Astrocyte of the cerebellum (primary cell): ENCODE measurements around the gene ADISSP.

Source experiments
- DNase-seq: peaks from one replicate; pipeline ENCODE4 v3.0.0-alpha.2; 2011; ENCODE audit warnings: low read depth
- H3K4me3 ChIP-seq: 2 replicates; pipeline ENCODE4 v1.5.1; 2011; ENCODE audit warnings: mild to moderate bottlenecking, low read depth, low read length, moderate library complexity
- in situ Hi-C: cut with HindIII; loops from 2 replicates; pipeline ENCODE4 v1.10.0; 2017; ENCODE audit warnings: low sequenced_read_pairs
- TF ChIP-seq, protein P1 (sequence below): IDR thresholded peaks from 2 replicates; pipeline ENCODE4 v1.5.1; 2012; ENCODE audit warnings: low read length, low read depth, moderate library complexity, mild to moderate bottlenecking; ENCODE audit errors: missing control alignments

Gene ADISSP

DNA sequence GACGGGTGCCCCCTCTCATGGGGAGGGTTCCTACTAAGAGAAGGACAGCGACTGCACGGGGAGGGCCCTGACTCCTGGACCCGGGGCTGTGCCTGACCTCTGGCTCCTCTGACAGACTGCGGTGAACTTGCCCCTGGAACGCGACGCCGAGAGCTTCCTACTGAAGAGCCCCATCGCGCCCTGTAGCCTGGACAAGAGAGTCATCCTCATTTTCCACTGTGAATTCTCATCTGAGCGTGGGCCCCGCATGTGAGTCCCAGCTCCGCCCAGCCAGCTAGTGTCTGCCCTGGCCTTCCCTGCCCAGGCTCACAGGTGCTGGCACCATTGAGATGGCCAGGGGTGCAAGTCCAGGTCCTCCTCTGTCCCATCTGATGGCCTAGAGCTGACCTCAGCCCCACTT is 35.7 kb upstream of the ADISSP start:
- H3K4me3 ChIP-seq = no peak overlapping the region
- no peak for DNase-seq
- TF ChIP-seq, protein P1, sequence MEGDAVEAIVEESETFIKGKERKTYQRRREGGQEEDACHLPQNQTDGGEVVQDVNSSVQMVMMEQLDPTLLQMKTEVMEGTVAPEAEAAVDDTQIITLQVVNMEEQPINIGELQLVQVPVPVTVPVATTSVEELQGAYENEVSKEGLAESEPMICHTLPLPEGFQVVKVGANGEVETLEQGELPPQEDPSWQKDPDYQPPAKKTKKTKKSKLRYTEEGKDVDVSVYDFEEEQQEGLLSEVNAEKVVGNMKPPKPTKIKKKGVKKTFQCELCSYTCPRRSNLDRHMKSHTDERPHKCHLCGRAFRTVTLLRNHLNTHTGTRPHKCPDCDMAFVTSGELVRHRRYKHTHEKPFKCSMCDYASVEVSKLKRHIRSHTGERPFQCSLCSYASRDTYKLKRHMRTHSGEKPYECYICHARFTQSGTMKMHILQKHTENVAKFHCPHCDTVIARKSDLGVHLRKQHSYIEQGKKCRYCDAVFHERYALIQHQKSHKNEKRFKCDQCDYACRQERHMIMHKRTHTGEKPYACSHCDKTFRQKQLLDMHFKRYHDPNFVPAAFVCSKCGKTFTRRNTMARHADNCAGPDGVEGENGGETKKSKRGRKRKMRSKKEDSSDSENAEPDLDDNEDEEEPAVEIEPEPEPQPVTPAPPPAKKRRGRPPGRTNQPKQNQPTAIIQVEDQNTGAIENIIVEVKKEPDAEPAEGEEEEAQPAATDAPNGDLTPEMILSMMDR = no peak
- in situ Hi-C loops = no loop called here

DNA sequence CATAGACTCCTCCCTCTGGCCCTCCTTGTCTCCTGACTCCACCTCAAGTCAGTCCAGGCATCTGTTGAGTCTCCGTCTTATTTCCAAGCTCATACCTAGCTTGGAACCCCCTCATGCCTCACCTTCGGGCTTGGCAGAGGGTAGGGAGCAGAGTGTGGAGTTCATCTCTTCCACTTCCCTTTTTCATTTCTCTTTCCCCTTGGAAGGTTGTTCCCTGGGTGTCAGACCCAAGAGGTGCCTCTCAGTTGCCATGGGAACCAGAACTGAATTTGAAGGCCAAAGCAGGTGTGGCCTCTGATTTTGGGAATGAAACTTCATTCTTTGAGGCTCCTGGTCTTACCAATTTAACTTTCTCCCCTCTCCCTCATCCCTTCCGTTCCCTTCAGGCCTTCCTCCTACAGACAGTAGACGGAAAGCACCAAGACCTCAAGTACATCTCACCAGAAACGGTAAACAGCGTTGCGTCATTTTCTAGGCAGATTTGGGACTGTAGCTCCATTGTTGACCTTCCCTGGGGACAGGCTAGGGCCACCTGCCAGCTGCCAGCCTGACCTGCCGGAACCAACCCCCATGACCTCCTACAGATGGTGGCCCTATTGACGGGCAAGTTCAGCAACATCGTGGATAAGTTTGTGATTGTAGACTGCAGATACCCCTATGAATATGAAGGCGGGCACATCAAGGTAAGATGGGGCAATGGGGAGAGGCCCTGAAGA is 35.1 kb upstream of the ADISSP start:
- no peak overlapping the region for H3K4me3 ChIP-seq
- no peak for DNase-seq
- in situ Hi-C loops = no loop called here

DNA sequence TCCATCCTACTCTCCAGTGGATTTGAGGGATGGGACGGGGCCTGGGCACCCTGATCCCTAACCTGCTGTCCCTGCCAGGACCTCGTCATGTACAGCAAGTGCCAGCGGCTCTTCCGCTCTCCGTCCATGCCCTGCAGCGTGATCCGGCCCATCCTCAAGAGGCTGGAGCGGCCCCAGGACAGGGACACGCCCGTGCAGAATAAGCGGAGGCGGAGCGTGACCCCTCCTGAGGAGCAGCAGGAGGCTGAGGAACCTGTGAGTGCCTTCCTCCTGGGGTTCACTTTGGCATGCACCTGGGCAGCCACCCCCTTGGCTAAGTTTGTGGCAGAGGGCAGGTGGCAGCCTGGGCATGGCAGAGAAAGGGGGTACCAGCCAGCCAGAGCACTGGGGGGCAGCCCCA is 34.3 kb upstream of the ADISSP start:
- in situ Hi-C loops = no loop called here
- no peak for DNase-seq
- TF ChIP-seq, protein P1 = no peak
- H3K4me3 ChIP-seq = no peak overlapping the region

More for the DNA sequence above, 35.1 kb upstream of the ADISSP start:
- TF ChIP-seq, protein P1 = no peak

DNA sequence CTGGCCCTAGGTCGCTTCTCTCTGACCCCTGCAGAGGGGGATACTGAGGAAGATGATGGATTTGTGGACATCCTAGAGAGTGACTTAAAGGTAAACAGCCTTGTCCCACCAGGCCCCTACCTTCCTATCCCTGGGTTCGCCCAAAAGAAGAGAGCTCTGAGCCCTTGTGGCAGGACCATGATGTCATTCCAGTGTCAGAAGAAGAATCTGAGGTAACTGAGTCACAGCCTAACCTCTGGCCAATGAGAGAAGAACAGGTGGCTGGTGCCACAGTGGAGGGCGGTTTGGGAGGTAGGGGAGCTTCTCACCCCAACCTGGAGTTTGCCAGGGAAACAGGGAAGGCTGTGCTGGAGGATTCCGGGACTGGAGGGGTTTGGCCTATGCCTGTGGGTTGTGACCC is 33.7 kb upstream of the ADISSP start:
- no peak overlapping the region for H3K4me3 ChIP-seq
- TF ChIP-seq, protein P1 = no peak
- in situ Hi-C loops = no loop called here
- DNase-seq = no peak

DNA sequence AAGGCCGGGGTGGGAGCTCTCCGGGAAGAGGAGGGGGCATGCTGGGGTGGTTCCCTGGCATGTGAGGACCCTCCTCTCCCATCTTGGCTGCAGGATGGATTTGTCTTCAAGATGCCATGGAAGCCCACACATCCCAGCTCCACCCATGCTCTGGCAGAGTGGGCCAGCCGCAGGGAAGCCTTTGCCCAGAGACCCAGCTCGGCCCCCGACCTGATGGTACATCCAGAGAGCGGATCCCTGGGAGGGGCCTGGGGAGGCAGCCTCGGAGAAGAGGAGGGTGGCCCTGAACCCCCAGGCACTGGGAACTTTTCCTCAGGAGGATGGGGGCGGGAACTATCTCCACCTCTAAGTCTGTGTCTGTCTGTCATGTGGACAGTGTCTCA is 33.3 kb upstream of the ADISSP start:
- DNase-seq = no peak
- in situ Hi-C loops = no loop called here
- no peak overlapping the region for H3K4me3 ChIP-seq
- TF ChIP-seq, protein P1 = no peak

DNA sequence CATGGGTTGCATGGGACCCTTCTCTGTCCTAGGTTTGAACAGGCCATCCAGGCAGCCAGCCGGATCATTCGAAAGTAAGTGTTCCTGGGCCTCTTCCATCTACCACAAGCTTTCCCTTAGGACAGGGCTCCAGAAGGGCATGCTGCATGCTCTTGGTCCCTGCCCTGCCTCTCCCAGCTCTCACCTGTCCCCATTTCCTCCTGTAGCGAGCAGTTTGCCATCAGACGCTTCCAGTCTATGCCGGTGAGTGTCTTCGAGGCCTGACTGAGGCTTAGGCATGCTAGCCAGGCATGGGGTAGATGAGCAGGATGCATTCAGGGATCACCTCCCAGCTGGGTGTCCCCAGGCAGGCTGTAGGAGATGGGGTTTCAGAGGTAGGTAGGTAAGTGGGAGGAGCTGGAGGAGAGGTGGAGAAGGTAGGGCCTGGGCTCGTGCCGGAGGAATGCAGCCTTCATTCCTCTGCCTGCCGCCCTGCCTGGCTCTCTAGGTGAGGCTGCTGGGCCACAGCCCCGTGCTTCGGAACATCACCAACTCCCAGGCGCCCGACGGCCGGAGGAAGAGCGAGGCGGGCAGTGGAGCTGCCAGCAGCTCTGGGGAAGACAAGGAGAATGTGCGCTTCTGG is 32.8 kb upstream of the ADISSP start:
- in situ Hi-C loops = no loop called here
- DNase-seq = no peak
- TF ChIP-seq, protein P1 = no peak
- no peak overlapping the region for H3K4me3 ChIP-seq

DNA sequence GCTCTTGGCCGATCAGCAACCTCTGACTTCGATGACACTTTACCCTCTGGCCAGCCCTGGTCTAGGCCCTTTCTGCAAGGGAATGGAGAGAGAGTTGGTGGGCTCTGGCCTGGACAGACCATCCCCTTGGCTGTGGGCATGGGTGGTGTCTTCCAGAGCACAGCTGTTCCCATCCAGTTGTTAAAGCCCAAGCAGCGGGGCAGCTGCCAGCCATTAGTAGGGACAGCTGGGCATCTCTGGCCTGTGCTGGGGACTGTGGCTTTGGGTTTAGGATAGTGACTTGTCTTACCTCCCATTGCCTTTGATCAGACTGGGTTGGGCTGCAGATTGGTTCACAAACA is 31.3 kb upstream of the ADISSP start:
- in situ Hi-C loops = no loop called here
- no peak overlapping the region for H3K4me3 ChIP-seq
- no peak for DNase-seq
- TF ChIP-seq, protein P1 = no peak
